Prostate gland (tissue), 2 donors: ENCODE results near the gene SEMA3A.

Experiments
- POLR2A ChIP-seq: fragments of 450-650 bp; IDR thresholded peaks from one replicate; pipeline ENCODE4 v1.6.1; 2016; ENCODE audit warnings: antibody characterized with exemption, mild to moderate bottlenecking
- TF ChIP-seq, protein P1 (sequence below), 4 experiments: fragments of 200-600 bp in 2 of 4; fragments of 450-650 bp in 2 of 4; sonication (generic) in 2 of 4; IDR thresholded peaks; 1 replicate in 3 of 4; 2 replicates in 1 of 4; pipeline ENCODE4 v1.5.1; 2016 to 2019; ENCODE audit warnings: antibody characterized with exemption in 4 of 4, mild to moderate bottlenecking in 2 of 4, moderate library complexity in 2 of 4

DNA sequence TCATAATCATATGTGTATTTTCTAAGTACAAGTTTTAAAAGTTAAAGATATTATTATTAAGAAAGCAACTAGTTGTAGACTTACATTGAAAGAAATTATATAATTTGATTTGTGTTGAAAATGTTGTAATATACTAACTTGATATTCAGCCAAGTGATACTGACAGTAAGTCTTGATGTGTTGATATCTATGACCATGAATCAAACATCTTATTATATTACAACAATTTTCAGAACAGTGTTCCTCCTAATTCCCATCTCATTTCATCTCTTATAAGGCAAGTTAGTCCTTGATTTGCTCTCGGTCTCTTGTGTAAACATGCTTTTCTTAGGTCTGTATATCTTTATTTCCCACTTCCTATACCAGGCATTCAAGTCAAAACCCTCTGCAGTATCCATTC lies 276.4 kb downstream of the SEMA3A start:
- no peak for TF ChIP-seq POLR2A
- TF ChIP-seq, protein P1, sequence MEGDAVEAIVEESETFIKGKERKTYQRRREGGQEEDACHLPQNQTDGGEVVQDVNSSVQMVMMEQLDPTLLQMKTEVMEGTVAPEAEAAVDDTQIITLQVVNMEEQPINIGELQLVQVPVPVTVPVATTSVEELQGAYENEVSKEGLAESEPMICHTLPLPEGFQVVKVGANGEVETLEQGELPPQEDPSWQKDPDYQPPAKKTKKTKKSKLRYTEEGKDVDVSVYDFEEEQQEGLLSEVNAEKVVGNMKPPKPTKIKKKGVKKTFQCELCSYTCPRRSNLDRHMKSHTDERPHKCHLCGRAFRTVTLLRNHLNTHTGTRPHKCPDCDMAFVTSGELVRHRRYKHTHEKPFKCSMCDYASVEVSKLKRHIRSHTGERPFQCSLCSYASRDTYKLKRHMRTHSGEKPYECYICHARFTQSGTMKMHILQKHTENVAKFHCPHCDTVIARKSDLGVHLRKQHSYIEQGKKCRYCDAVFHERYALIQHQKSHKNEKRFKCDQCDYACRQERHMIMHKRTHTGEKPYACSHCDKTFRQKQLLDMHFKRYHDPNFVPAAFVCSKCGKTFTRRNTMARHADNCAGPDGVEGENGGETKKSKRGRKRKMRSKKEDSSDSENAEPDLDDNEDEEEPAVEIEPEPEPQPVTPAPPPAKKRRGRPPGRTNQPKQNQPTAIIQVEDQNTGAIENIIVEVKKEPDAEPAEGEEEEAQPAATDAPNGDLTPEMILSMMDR (IDR thresholded peaks at IDR 0.05): no peak
